SH-SY5Y (cell line): ENCODE results near the gene GIMAP7.

Experiments
- GATA2 ChIP-seq: IDR thresholded peaks from 2 replicates; pipeline ENCODE4 v1.6.1; 2011; ENCODE audit warnings: mild to moderate bottlenecking, low read depth, low read length
- GATA3 ChIP-seq: IDR thresholded peaks from 2 replicates; pipeline ENCODE4 v1.6.1; 2011; ENCODE audit warnings: low read depth, mild to moderate bottlenecking, low read length, moderate library complexity

DNA sequence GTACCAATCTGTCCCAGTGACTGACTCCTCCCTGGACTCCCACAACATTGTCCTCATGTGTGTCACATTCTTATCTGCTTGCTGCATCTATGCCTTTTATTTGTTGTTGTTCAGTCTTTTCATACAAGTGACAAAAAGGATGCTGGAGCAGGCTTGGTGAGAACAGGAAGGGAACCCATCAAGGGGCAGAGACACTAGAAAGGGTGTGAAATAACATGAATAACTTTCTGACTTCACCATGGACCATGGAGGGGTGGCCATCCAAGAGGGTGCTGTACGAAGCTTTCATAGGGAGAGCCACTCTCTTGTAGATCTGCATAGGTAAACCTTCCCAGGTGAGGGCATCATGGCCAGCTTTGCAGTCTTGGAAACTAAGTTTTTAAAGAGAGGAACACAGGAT lies 49.7 kb upstream of the GIMAP7 start:
- TF ChIP-seq GATA2 (no peak), GATA3 (no peak)
